ENCODE data around the gene LPAR6. TPM values are rescaled to one million over a fixed set of nuclear protein-coding genes. Genes with fewer than 3 reads are reported as not detected.
A peak's percentile ranks its signal among the peaks of the same experiment; 100 is the strongest.

Gene LPAR6
- total and polyA plus RNA-seq, 4 donors, result 13.3 to 49.0 (median 25.9) TPM

DNA sequence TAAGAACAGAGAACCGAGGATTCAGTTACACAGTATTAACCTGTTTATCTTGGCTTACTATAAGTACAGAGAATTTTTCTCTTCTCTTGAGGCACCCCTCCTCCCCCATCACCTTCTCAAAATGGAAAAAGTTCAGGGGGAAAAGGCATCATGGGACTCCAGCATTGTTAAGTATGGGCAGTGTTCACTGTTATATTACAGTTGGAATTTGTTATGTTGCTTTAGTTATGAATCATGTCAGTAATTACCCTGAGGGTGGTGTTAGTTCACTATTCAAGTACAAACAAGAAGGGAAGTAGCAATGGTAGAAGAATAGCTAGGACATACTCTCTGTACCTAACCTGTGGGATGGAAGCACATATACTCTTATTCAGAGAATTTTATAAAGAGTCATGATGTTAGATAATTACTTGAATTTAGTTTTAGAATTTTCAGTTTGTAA is 12.0 kb downstream of the LPAR6 start:
- no peak overlapping the region for H3K4me3 ChIP-seq
- no peaks in the 10 kb centered on the region for H3K9me3 ChIP-seq (ENCODE audit: control insufficient read depth in 4 of 4, insufficient read depth in 3 of 4, low read length in 3 of 4)
- no peaks in the 10 kb centered on the region for H3K36me3 ChIP-seq (ENCODE audit: control insufficient read depth in 4 of 4, insufficient read depth in 4 of 4, low read length in 4 of 4)
- TF ChIP-seq, protein P1, sequence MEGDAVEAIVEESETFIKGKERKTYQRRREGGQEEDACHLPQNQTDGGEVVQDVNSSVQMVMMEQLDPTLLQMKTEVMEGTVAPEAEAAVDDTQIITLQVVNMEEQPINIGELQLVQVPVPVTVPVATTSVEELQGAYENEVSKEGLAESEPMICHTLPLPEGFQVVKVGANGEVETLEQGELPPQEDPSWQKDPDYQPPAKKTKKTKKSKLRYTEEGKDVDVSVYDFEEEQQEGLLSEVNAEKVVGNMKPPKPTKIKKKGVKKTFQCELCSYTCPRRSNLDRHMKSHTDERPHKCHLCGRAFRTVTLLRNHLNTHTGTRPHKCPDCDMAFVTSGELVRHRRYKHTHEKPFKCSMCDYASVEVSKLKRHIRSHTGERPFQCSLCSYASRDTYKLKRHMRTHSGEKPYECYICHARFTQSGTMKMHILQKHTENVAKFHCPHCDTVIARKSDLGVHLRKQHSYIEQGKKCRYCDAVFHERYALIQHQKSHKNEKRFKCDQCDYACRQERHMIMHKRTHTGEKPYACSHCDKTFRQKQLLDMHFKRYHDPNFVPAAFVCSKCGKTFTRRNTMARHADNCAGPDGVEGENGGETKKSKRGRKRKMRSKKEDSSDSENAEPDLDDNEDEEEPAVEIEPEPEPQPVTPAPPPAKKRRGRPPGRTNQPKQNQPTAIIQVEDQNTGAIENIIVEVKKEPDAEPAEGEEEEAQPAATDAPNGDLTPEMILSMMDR (IDR thresholded peaks at IDR 0.05; ENCODE audit: control extremely low read depth, extremely low read depth), result no peak
- H3K4me1 ChIP-seq (ENCODE audit: control insufficient read depth in 5 of 5, insufficient read depth in 5 of 5, low read length in 5 of 5), result peaks cover 0 to 39% (median 11%) of the 10 kb centered on the region in 5 donors
- peak overlapping the region in 1 of 2 donors; percentile 13 for H3K9ac ChIP-seq (ENCODE audit: insufficient read depth in 1 of 2, low read length in 2 of 2)
- no peak overlapping the region for H3K27ac ChIP-seq (ENCODE audit: low read depth in 1 of 2, low read length in 1 of 2)
- DNase-seq (peak in 2 of 3 donors; percentile 58 to 62), ATAC-seq (ENCODE audit: insufficient read depth, low FRiP score) (peak; percentile 75)
- no peaks in the 10 kb centered on the region for H3K27me3 ChIP-seq (ENCODE audit: control insufficient read depth in 3 of 3, insufficient read depth in 3 of 3, low read length in 2 of 3)
- WGBS, 2 donors, result 11 to 15% methylated on average over 1 of the region's 1 CpG

DNA sequence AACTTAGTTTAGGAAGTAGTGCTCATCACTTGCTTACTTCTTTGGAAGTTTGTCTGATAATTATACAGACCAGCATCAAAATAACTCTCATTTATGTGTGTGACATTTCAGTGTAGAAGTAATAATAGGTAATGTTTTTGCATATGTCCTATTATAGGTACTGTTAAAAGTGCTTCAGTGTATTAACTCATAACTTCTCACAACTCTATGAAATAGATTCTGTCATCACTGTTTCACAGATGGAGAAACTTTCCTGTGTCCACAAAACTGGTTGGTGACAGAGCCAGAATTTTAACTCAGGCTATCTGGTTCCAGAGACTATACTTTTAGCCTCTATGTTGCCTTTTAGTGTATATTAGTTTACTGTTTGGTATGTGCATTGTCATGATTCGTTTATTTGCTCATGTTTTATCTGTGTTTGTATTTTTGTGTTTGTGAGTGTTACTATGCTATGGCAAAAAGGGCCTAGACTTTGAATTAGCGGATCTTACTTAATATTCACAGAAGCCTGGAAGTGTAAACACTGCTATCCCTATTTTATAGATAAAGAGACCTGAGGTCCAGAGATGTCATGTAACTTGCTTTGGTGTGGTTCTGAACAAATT is 12.7 kb downstream of the LPAR6 start:
- Histone ChIP-seq H3K4me3 (no peak overlapping the region), H3K9me3 (ENCODE audit: control insufficient read depth in 4 of 4, insufficient read depth in 3 of 4, low read length in 3 of 4) (no peaks in the 10 kb centered on the region), H3K27me3 (ENCODE audit: control insufficient read depth in 3 of 3, insufficient read depth in 3 of 3, low read length in 2 of 3) (no peaks in the 10 kb centered on the region), H3K4me1 (ENCODE audit: control insufficient read depth in 5 of 5, insufficient read depth in 5 of 5, low read length in 5 of 5) (peaks cover 0 to 36% (median 11%) of the 10 kb centered on the region in 5 donors), H3K36me3 (ENCODE audit: control insufficient read depth in 4 of 4, insufficient read depth in 4 of 4, low read length in 4 of 4) (no peaks in the 10 kb centered on the region), H3K9ac (ENCODE audit: insufficient read depth in 1 of 2, low read length in 2 of 2) (no peak overlapping the region), H3K27ac (ENCODE audit: low read depth in 1 of 2, low read length in 1 of 2) (peak overlapping the region in 1 of 2 donors; percentile 60)
- TF ChIP-seq, protein P1 (IDR thresholded peaks at IDR 0.05; ENCODE audit: control extremely low read depth, extremely low read depth), result no peak
- DNase-seq (peak in 1 of 3 donors; percentile 34), ATAC-seq (ENCODE audit: insufficient read depth, low FRiP score) (no peak)
- 60 to 63% methylated on average over 2 of the region's 2 CpGs for WGBS, 2 donors

DNA sequence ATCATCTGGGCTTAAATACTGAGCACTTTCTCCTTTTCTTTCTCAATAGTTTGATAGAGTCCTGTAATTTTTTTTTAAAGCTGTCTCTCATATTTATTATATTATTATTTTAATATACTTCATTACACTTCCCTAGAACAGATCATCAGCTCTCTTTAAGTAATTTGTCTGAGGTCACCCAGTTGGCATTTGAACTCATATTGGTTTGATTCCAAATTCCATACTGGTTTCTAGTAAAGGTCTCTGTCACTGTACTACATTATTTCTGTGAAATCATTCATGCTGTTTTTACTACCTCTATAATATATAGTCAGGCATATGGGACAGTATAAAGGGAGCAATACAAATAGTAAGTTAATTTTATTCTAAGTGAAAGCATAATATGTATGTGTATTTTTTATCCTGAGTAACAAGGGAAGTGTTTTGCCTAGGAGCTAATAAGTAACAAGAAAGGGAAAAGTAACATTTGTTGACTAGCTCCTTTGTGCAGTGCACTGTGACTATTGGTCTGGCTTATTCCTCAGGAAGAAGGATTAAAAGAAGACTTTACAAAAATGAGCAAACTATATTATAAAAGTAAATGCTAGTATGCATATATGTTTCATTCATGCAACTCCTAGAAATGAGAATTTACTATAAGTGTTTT is 14.3 kb downstream of the LPAR6 start:
- H3K4me1 ChIP-seq (ENCODE audit: control insufficient read depth in 5 of 5, insufficient read depth in 5 of 5, low read length in 5 of 5), result peaks cover 0 to 33% (median 11%) of the 10 kb centered on the region in 5 donors
- DNase-seq (no peak), ATAC-seq (ENCODE audit: insufficient read depth, low FRiP score) (no peak)
- TF ChIP-seq, protein P1 (IDR thresholded peaks at IDR 0.05; ENCODE audit: control extremely low read depth, extremely low read depth), result no peak
- no peak overlapping the region for H3K27ac ChIP-seq (ENCODE audit: low read depth in 1 of 2, low read length in 1 of 2)
- no peak overlapping the region for H3K4me3 ChIP-seq
- no peak overlapping the region for H3K9ac ChIP-seq (ENCODE audit: insufficient read depth in 1 of 2, low read length in 2 of 2)
- H3K27me3 ChIP-seq (ENCODE audit: control insufficient read depth in 3 of 3, insufficient read depth in 3 of 3, low read length in 2 of 3), result no peaks in the 10 kb centered on the region
- H3K36me3 ChIP-seq (ENCODE audit: control insufficient read depth in 4 of 4, insufficient read depth in 4 of 4, low read length in 4 of 4), result no peaks in the 10 kb centered on the region
- H3K9me3 ChIP-seq (ENCODE audit: control insufficient read depth in 4 of 4, insufficient read depth in 3 of 4, low read length in 3 of 4), result no peaks in the 10 kb centered on the region

All from lung (tissue), 12 donors.